ENCODE measurements around the gene ZNF311.

Gene ZNF311

DNA sequence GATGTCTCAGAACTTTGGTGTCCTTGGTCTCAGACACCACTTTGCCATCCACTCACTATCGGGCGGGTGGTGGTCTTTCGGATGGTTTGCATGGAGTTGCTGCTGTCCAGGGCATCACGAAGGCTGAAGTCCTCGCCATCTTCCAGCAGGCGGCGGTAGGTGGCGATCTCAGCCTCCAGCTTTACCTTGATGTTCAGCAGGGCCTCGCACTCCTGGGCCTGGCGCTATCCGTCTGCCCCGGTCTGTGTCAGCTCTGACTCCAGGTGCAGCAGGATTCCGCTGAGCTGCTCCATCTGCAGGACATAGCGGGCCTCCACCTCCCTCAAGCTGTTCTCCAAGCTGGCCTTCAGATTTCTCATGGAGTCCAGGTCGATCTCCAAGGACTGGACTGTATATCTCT, 36.0 kb downstream of the ZNF311 start:
- H3F3A ChIP-seq (ENCODE audit: low read depth): no peaks in the 10 kb centered on the region
- no peak overlapping the region for H3K4me3 ChIP-seq (ENCODE audit: low read length, poor library complexity, severe bottlenecking)
- H3K4me1 ChIP-seq (ENCODE audit: insufficient read depth, low read length, poor library complexity, severe bottlenecking): no peaks in the 10 kb centered on the region
- no peak overlapping the region for H2AFZ ChIP-seq (ENCODE audit: low read length)
- H3K79me2 ChIP-seq (ENCODE audit: insufficient read depth, low read length): no peaks in the 10 kb centered on the region
- H3K9ac ChIP-seq (ENCODE audit: low read depth, low read length, poor library complexity, severe bottlenecking): no peak overlapping the region
- H4K20me1 ChIP-seq (ENCODE audit: insufficient read depth, low read length, poor library complexity, severe bottlenecking): no peaks in the 10 kb centered on the region
- H3K9me3 ChIP-seq (ENCODE audit: insufficient read depth, low read depth, low read length): peaks cover 5% of the 10 kb centered on the region; the same call in 1 of the 2 replicates
- TF ChIP-seq, protein P1, sequence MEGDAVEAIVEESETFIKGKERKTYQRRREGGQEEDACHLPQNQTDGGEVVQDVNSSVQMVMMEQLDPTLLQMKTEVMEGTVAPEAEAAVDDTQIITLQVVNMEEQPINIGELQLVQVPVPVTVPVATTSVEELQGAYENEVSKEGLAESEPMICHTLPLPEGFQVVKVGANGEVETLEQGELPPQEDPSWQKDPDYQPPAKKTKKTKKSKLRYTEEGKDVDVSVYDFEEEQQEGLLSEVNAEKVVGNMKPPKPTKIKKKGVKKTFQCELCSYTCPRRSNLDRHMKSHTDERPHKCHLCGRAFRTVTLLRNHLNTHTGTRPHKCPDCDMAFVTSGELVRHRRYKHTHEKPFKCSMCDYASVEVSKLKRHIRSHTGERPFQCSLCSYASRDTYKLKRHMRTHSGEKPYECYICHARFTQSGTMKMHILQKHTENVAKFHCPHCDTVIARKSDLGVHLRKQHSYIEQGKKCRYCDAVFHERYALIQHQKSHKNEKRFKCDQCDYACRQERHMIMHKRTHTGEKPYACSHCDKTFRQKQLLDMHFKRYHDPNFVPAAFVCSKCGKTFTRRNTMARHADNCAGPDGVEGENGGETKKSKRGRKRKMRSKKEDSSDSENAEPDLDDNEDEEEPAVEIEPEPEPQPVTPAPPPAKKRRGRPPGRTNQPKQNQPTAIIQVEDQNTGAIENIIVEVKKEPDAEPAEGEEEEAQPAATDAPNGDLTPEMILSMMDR (conservative IDR thresholded peaks at IDR 0.05; ENCODE audit: low read length): no peak
- no peak for TF ChIP-seq EZH2phosphoT487 (IDR thresholded peaks at IDR 0.05; ENCODE audit: borderline replicate concordance)
- H3K4me2 ChIP-seq (ENCODE audit: low read depth, low read length, poor library complexity, severe bottlenecking): no peak overlapping the region
- H3K27me3 ChIP-seq (ENCODE audit: insufficient read depth, low read length, poor library complexity, severe bottlenecking): no peaks in the 10 kb centered on the region
- no peaks in the 10 kb centered on the region for H3K36me3 ChIP-seq (ENCODE audit: insufficient read depth, low read length)
- H3K9me2 ChIP-seq (replicated peaks; ENCODE audit: low read depth, low read length): no peaks in the 10 kb centered on the region

DNA sequence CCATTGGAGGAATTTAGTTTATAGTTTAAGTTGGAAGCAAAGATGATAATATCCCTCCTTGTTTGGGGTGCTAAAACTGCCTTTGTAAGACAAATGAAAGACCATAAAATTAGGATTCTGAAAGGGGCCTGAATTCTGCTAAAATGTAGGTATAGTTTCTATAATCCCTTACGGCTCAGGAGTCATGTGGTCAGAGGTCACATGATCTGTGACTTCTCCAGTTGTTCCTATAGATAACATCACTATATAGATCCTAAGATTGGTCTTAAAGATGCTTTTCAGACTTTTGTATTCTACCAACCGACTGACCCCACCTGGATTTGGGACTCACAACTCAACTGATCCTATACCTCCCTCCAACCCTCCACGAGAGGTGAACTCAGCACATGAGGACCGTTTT, 36.6 kb downstream of the ZNF311 start:
- no peaks in the 10 kb centered on the region for H3F3A ChIP-seq (ENCODE audit: low read depth)
- no peaks in the 10 kb centered on the region for H4K20me1 ChIP-seq (ENCODE audit: insufficient read depth, low read length, poor library complexity, severe bottlenecking)
- no peak overlapping the region for H3K9ac ChIP-seq (ENCODE audit: low read depth, low read length, poor library complexity, severe bottlenecking)
- H3K4me3 ChIP-seq (ENCODE audit: low read length, poor library complexity, severe bottlenecking): no peak overlapping the region
- no peaks in the 10 kb centered on the region for H3K27me3 ChIP-seq (ENCODE audit: insufficient read depth, low read length, poor library complexity, severe bottlenecking)
- H3K9me3 ChIP-seq (ENCODE audit: insufficient read depth, low read depth, low read length): peaks cover 5% of the 10 kb centered on the region; the same call in 1 of the 2 replicates
- H3K79me2 ChIP-seq (ENCODE audit: insufficient read depth, low read length): no peaks in the 10 kb centered on the region
- TF ChIP-seq, protein P1 (conservative IDR thresholded peaks at IDR 0.05; ENCODE audit: low read length): no peak
- no peak for TF ChIP-seq EZH2phosphoT487 (IDR thresholded peaks at IDR 0.05; ENCODE audit: borderline replicate concordance)
- H3K36me3 ChIP-seq (ENCODE audit: insufficient read depth, low read length): no peaks in the 10 kb centered on the region
- H3K4me1 ChIP-seq (ENCODE audit: insufficient read depth, low read length, poor library complexity, severe bottlenecking): no peaks in the 10 kb centered on the region
- no peak overlapping the region for H3K4me2 ChIP-seq (ENCODE audit: low read depth, low read length, poor library complexity, severe bottlenecking)
- H3K9me2 ChIP-seq (replicated peaks; ENCODE audit: low read depth, low read length): no peaks in the 10 kb centered on the region
- no peak overlapping the region for H2AFZ ChIP-seq (ENCODE audit: low read length)

DNA sequence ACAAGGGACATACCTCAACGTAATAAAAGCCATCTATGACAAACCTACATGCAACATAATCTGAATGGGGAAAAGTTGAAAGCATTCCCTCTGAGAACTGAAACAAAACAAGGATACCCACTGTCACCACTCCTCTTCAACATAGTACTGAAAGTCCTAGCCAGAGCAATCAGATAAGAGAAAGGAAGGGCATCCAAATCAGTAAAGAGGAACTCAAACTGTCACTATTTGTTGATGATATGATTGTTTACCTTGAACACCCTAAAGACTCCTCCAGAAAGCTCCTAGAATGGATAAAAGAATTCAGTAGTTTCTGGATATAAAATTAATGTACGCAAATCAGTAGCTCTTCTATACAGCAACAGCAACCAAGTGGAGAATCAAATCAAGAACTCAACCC, 39.4 kb downstream of the ZNF311 start:
- Histone ChIP-seq H3K79me2 (ENCODE audit: insufficient read depth, low read length) (no peaks in the 10 kb centered on the region), H3K9me2 (replicated peaks; ENCODE audit: low read depth, low read length) (no peaks in the 10 kb centered on the region), H3K27me3 (ENCODE audit: insufficient read depth, low read length, poor library complexity, severe bottlenecking) (no peaks in the 10 kb centered on the region), H3K9ac (ENCODE audit: low read depth, low read length, poor library complexity, severe bottlenecking) (no peak overlapping the region), H4K20me1 (ENCODE audit: insufficient read depth, low read length, poor library complexity, severe bottlenecking) (no peaks in the 10 kb centered on the region), H3K36me3 (ENCODE audit: insufficient read depth, low read length) (no peaks in the 10 kb centered on the region), H3F3A (ENCODE audit: low read depth) (no peaks in the 10 kb centered on the region), H3K9me3 (ENCODE audit: insufficient read depth, low read depth, low read length) (peaks cover 5% of the 10 kb centered on the region; the same call in 1 of the 2 replicates), H3K4me3 (ENCODE audit: low read length, poor library complexity, severe bottlenecking) (no peak overlapping the region), H3K4me1 (ENCODE audit: insufficient read depth, low read length, poor library complexity, severe bottlenecking) (no peaks in the 10 kb centered on the region), H2AFZ (ENCODE audit: low read length) (no peak overlapping the region), H3K4me2 (ENCODE audit: low read depth, low read length, poor library complexity, severe bottlenecking) (no peak overlapping the region)
- TF ChIP-seq, protein P1 (conservative IDR thresholded peaks at IDR 0.05; ENCODE audit: low read length): no peak
- TF ChIP-seq EZH2phosphoT487 (IDR thresholded peaks at IDR 0.05; ENCODE audit: borderline replicate concordance): no peak
